SK-N-SH treated with all-trans-retinoic acid at 6 μM for 48 hours (cell line): ENCODE measurements around the gene ADAMTS18.
"Not testable (repeated sequence)": the region's sequence is repeated elsewhere in the genome, so short reads cannot be mapped to it uniquely, and the experiment has no call there.

ENCODE experiments used
- ATAC-seq: fragments of 200-7000 bp; cut with Tn5 transposase; 3 replicates; pipeline ENCODE4 v1.9.1; 2020; ENCODE audit warnings: mild to moderate bottlenecking, moderate library complexity
- ARNTL ChIP-seq: fragments of 450-650 bp; formaldehyde crosslinking; IDR thresholded peaks from 2 replicates; pipeline ENCODE4 v1.5.0; 2020; ENCODE audit warnings: low read depth, mild to moderate bottlenecking, moderate library complexity, borderline replicate concordance
- BACH2 ChIP-seq: fragments of 250-450 bp; sonication (Bioruptor Pico); IDR thresholded peaks from 2 replicates; pipeline ENCODE4 v1.9.0; 2021; ENCODE audit warnings: mild to moderate bottlenecking, borderline replicate concordance
- CSDC2 ChIP-seq: fragments of 250-450 bp; sonication (Bioruptor Pico); IDR thresholded peaks from 2 replicates; pipeline ENCODE4 v1.5.0; 2020; ENCODE audit warnings: mild to moderate bottlenecking, moderate library complexity
- ESRRG ChIP-seq: fragments of 250-450 bp; sonication (Bioruptor Pico); IDR thresholded peaks from 2 replicates; pipeline ENCODE4 v1.6.1; 2021; ENCODE audit warnings: mild to moderate bottlenecking
- GLIS3 ChIP-seq: fragments of 250-450 bp; sonication (Bioruptor Pico); IDR thresholded peaks from 2 replicates; pipeline ENCODE4 v1.5.0; 2020; ENCODE audit warnings: mild to moderate bottlenecking, moderate library complexity
- ISL1 ChIP-seq: fragments of 250-450 bp; sonication (Bioruptor Pico); IDR thresholded peaks from 2 replicates; pipeline ENCODE4 v2.1.2; 2022; ENCODE audit warnings: mild to moderate bottlenecking, moderate library complexity
- PATZ1 ChIP-seq: fragments of 250-450 bp; sonication (Bioruptor Pico); IDR thresholded peaks from 2 replicates; pipeline ENCODE4 v1.8.0; 2020; ENCODE audit warnings: mild to moderate bottlenecking, moderate library complexity, borderline replicate concordance
- RARB ChIP-seq: fragments of 250-450 bp; sonication (Bioruptor Pico); IDR thresholded peaks from 2 replicates; pipeline ENCODE4 v1.8.0; 2021; ENCODE audit warnings: mild to moderate bottlenecking, moderate library complexity
- SNAI2 ChIP-seq: fragments of 250-450 bp; sonication (Bioruptor Pico); IDR thresholded peaks from 2 replicates; pipeline ENCODE4 v1.5.0; 2020; ENCODE audit warnings: mild to moderate bottlenecking, moderate library complexity
- TCF4 ChIP-seq: fragments of 250-450 bp; sonication (Bioruptor Pico); IDR thresholded peaks from 2 replicates; pipeline ENCODE4 v1.8.0; 2021; ENCODE audit warnings: mild to moderate bottlenecking, moderate library complexity, borderline replicate concordance
- TOX ChIP-seq: fragments of 250-450 bp; sonication (Bioruptor Pico); IDR thresholded peaks from 2 replicates; pipeline ENCODE4 v1.8.0; 2021; ENCODE audit warnings: mild to moderate bottlenecking, moderate library complexity, borderline replicate concordance
- TSHZ2 ChIP-seq: fragments of 250-450 bp; sonication (Bioruptor Pico); IDR thresholded peaks from 2 replicates; pipeline ENCODE4 v1.5.0; 2020; ENCODE audit warnings: mild to moderate bottlenecking, moderate library complexity
- ZC3H10 ChIP-seq: fragments of 250-450 bp; sonication (Bioruptor Pico); IDR thresholded peaks from 2 replicates; pipeline ENCODE4 v1.5.1; 2021; ENCODE audit warnings: mild to moderate bottlenecking, moderate library complexity
- ZFP3 ChIP-seq: fragments of 250-450 bp; sonication (Bioruptor Pico); IDR thresholded peaks from 2 replicates; pipeline ENCODE4 v1.5.0; 2020; ENCODE audit warnings: mild to moderate bottlenecking, moderate library complexity
- ZFP30 ChIP-seq: fragments of 450-650 bp; formaldehyde crosslinking; IDR thresholded peaks from 2 replicates; pipeline ENCODE4 v1.5.0; 2022; ENCODE audit warnings: mild to moderate bottlenecking, moderate library complexity
- ZNF565 ChIP-seq: fragments of 450-650 bp; formaldehyde crosslinking; conservative IDR thresholded peaks from 2 replicates; pipeline ENCODE4 v1.5.0; 2020; ENCODE audit warnings: low read depth, mild to moderate bottlenecking, moderate library complexity
- ZNF8 ChIP-seq: fragments of 450-650 bp; formaldehyde crosslinking; IDR thresholded peaks from 2 replicates; pipeline ENCODE4 v1.5.0; 2020; ENCODE audit warnings: mild to moderate bottlenecking, moderate library complexity
- TF ChIP-seq, protein P1 (sequence below): fragments of 250-450 bp; sonication (Bioruptor Pico); IDR thresholded peaks from 2 replicates; pipeline ENCODE4 v1.5.1; 2020; ENCODE audit warnings: low read depth, mild to moderate bottlenecking, moderate library complexity
- TF ChIP-seq, protein P2 (sequence below): fragments of 250-450 bp; sonication (Bioruptor Pico); IDR thresholded peaks from 2 replicates; pipeline ENCODE4 v1.8.0; 2021; ENCODE audit warnings: low read depth, mild to moderate bottlenecking, moderate library complexity, borderline replicate concordance

ADAMTS18 gene

GRCh38 chr16:77262971-77263370, 171.9 kb downstream of the ADAMTS18 start:
- TF ChIP-seq SNAI2 (CRISPR knock-in tag) (no peak), CSDC2 (CRISPR knock-in tag) (no peak), ESRRG (no peak), ZC3H10 (CRISPR knock-in tag) (no peak), ISL1 (CRISPR knock-in tag) (no peak), GLIS3 (no peak), RARB (CRISPR knock-in tag) (no peak), ZFP3 (CRISPR knock-in tag) (no peak), ZNF565 (CRISPR knock-in tag) (no peak), ZNF8 (CRISPR knock-in tag) (no peak), PATZ1 (CRISPR knock-in tag) (no peak), TCF4 (CRISPR knock-in tag) (no peak)
- TF ChIP-seq, protein P1, sequence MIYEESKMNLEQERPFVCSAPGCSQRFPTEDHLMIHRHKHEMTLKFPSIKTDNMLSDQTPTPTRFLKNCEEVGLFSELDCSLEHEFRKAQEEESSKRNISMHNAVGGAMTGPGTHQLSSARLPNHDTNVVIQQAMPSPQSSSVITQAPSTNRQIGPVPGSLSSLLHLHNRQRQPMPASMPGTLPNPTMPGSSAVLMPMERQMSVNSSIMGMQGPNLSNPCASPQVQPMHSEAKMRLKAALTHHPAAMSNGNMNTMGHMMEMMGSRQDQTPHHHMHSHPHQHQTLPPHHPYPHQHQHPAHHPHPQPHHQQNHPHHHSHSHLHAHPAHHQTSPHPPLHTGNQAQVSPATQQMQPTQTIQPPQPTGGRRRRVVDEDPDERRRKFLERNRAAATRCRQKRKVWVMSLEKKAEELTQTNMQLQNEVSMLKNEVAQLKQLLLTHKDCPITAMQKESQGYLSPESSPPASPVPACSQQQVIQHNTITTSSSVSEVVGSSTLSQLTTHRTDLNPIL (CRISPR knock-in tag): no peak
- ATAC-seq: no peak

GRCh38 chr16:77250400-77250799, 184.4 kb downstream of the ADAMTS18 start:
- TF ChIP-seq SNAI2 (CRISPR knock-in tag) (no peak), ISL1 (CRISPR knock-in tag) (peak; percentile 53; the same call in 1 of the 2 replicates)
- no peak for ATAC-seq

DNA sequence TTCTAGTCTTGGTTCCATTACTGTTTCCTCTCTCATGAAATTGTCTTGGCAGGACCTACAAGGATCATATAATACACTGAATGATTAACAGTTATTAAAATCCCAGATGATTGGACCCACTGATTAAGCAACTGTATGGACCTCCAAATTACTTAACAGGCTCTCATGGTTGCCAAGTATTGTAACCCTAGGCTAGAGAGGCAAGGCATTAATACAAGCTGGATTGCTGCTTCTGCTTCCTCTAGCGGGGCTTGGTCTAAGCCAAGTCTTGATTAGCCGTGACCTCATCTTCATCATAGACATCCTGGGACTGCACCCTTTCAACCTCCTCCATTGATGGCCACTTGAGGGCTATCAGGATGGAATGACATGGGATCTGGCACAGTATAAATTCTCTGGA, 188.7 kb downstream of the ADAMTS18 start:
- ATAC-seq: no peak

DNA sequence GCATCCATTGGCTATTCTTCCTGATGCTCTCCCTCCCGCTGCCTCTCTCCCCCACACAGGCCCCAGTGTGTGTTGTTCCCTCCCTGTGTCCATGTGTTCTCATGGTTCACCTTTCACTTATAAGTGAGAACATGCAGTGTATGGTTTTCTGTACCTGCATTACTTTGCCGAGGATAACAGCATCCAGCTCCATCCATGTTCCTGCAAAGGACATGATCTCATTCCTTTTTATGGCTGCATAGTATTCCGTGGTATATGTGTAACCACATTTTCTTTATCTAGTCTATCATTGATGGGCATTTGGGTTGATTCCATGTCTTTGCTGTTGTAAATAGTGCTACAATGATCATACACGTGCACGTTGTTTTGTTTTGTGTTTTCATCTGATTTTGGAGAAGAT, 192.4 kb downstream of the ADAMTS18 start:
- ATAC-seq: not testable (repeated sequence)

More for the DNA sequence above, 188.7 kb downstream of the ADAMTS18 start:
- TF ChIP-seq ZFP3 (CRISPR knock-in tag) (no peak), ESRRG (no peak), SNAI2 (CRISPR knock-in tag) (no peak), ZFP30 (CRISPR knock-in tag) (no peak), PATZ1 (CRISPR knock-in tag) (no peak), CSDC2 (CRISPR knock-in tag) (no peak)
- TF ChIP-seq, protein P1 (CRISPR knock-in tag): no peak

GRCh38 chr16:77238593-77238992, 196.2 kb downstream of the ADAMTS18 start:
- ATAC-seq: no peak
- TF ChIP-seq ARNTL (CRISPR knock-in tag) (no peak), ZNF565 (CRISPR knock-in tag) (no peak), CSDC2 (CRISPR knock-in tag) (no peak), ZNF8 (CRISPR knock-in tag) (no peak), ESRRG (no peak), ZC3H10 (CRISPR knock-in tag) (no peak), ZFP30 (CRISPR knock-in tag) (no peak), GLIS3 (no peak), TSHZ2 (CRISPR knock-in tag) (no peak), TOX (CRISPR knock-in tag) (no peak), BACH2 (CRISPR knock-in tag) (no peak)
- TF ChIP-seq, protein P2, sequence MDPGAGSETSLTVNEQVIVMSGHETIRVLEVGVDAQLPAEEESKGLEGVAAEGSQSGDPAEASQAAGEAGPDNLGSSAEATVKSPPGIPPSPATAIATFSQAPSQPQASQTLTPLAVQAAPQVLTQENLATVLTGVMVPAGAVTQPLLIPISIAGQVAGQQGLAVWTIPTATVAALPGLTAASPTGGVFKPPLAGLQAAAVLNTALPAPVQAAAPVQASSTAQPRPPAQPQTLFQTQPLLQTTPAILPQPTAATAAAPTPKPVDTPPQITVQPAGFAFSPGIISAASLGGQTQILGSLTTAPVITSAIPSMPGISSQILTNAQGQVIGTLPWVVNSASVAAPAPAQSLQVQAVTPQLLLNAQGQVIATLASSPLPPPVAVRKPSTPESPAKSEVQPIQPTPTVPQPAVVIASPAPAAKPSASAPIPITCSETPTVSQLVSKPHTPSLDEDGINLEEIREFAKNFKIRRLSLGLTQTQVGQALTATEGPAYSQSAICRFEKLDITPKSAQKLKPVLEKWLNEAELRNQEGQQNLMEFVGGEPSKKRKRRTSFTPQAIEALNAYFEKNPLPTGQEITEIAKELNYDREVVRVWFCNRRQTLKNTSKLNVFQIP (CRISPR knock-in tag): no peak
- TF ChIP-seq, protein P1 (CRISPR knock-in tag): no peak
